GM12878 (cell line): Measurements from ENCODE around the gene ARHGAP6. TPM values are rescaled to one million over a fixed set of nuclear protein-coding genes. Genes with fewer than 3 reads are reported as not detected.

Source experiments
- ATAC-seq: fragments of 200-7000 bp; cut with Tn5 transposase; 3 replicates; pipeline ENCODE4 v1.9.1; 2020; ENCODE audit warnings: mild to moderate bottlenecking, moderate library complexity
- BruUV-seq: library from RNA; stranded (reverse); fragments of 400-500 nt; replicated peaks from 2 replicates; lab custom pipeline; 2021; lab: Mats Ljungman, UMichigan
- CTCF ChIA-PET: fragments of 300-600 bp; sonication (Branson Sonifier 250); formaldehyde crosslinking; extraction: SDS; loops from one replicate; lab custom pipeline; 2021; ENCODE audit warnings: inconsistent platforms; lab: Yijun Ruan, JAX
- POLR2A ChIA-PET: fragments of 350-600 bp; formaldehyde crosslinking; extraction: SDS; loops from one replicate; lab custom pipeline; 2021; ENCODE audit warnings: inconsistent platforms; lab: Charles Lee
- RAD21 ChIA-PET: fragments of 300-600 bp; sonication (Branson Sonifier 250); formaldehyde crosslinking; loops from one replicate; lab custom pipeline; 2023; ENCODE audit warnings: antibody characterized with exemption; ENCODE audit not compliant: unreplicated experiment; lab: Charles Lee
- SMC1A ChIA-PET: fragments of 300-600 bp; sonication (Branson Sonifier 250); formaldehyde crosslinking; loops from one replicate; lab custom pipeline; 2023; ENCODE audit not compliant: unreplicated experiment, uncharacterized antibody; lab: Charles Lee
- DNase-seq: peaks from one replicate; pipeline ENCODE4 v3.0.0-alpha.2; 2011; ENCODE audit warnings: low read depth, low spot score
- FAIRE-seq: peaks from 3 replicates; lab custom pipeline; 2011; peaks lifted over from hg19 to GRCh38; lab: Jason Lieb, UNC
- H2AFZ ChIP-seq: 2 replicates; pipeline ENCODE4 v1.6.0; 2011; ENCODE audit warnings: low read depth, low read length, control low read depth; ENCODE audit not compliant: control insufficient read depth
- H3K27ac ChIP-seq: 2 replicates; pipeline ENCODE4 v1.5.1; 2011; ENCODE audit warnings: control low read depth; ENCODE audit not compliant: control insufficient read depth, insufficient read depth
- H3K27me3 ChIP-seq, 2 experiments: replicated peaks in 1 of 2; 2 replicates each; pipeline versions ENCODE4 v1.6.0 to v1.6.1; 2011; ENCODE audit warnings: low read length in 1 of 2; ENCODE audit not compliant: control insufficient read depth in 2 of 2, insufficient read depth in 2 of 2
- H3K36me3 ChIP-seq, 2 experiments: 2 replicates each; pipeline ENCODE4 v1.5.1; 2011; ENCODE audit warnings: low read length in 1 of 2; ENCODE audit not compliant: control insufficient read depth in 2 of 2, insufficient read depth in 2 of 2
- H3K4me1 ChIP-seq: 2 replicates; pipeline ENCODE4 v1.6.1; 2011; ENCODE audit warnings: mild to moderate bottlenecking, low read length, moderate library complexity, mixed read lengths; ENCODE audit not compliant: control insufficient read depth, insufficient read depth
- H3K4me2 ChIP-seq: 2 replicates; pipeline ENCODE4 v1.6.0; 2011; ENCODE audit warnings: control low read depth; ENCODE audit not compliant: control insufficient read depth, insufficient read depth
- H3K4me3 ChIP-seq: fragments of 200-600 bp; sonication (generic); 2 replicates; pipeline ENCODE4 v1.5.1; 2016
- H3K79me2 ChIP-seq: 2 replicates; pipeline ENCODE4 v1.6.0; 2011; ENCODE audit warnings: low read length; ENCODE audit not compliant: control insufficient read depth, insufficient read depth
- H3K9ac ChIP-seq: 2 replicates; pipeline ENCODE4 v1.8.0; 2011; ENCODE audit warnings: low read length, control low read depth, mixed read lengths; ENCODE audit not compliant: control insufficient read depth, insufficient read depth
- H3K9me3 ChIP-seq: replicated peaks from 3 replicates; pipeline ENCODE4 v1.5.1; 2011; ENCODE audit warnings: mild to moderate bottlenecking, low read length; ENCODE audit not compliant: control insufficient read depth, insufficient read depth
- H4K20me1 ChIP-seq: 2 replicates; pipeline ENCODE4 v1.6.0; 2011; ENCODE audit not compliant: control insufficient read depth, insufficient read depth
- MYC ChIP-seq: IDR thresholded peaks from 2 replicates; pipeline ENCODE4 v1.6.1; 2011; ENCODE audit warnings: mild to moderate bottlenecking, low read length, moderate library complexity, inconsistent platforms; ENCODE audit not compliant: insufficient read depth, insufficient replicate concordance, insufficient read length, severe bottlenecking
- NKRF ChIP-seq: fragments of 450-650 bp; conservative IDR thresholded peaks from 2 replicates; pipeline ENCODE4 v1.6.1; 2017; ENCODE audit warnings: mild to moderate bottlenecking, moderate library complexity
- RCOR1 ChIP-seq: conservative IDR thresholded peaks from 2 replicates; pipeline ENCODE4 v1.6.1; 2012; ENCODE audit warnings: low read depth, low read length, improper control_type of control experiment
- SMC3 ChIP-seq: IDR thresholded peaks from 2 replicates; pipeline ENCODE4 v1.6.1; 2011; ENCODE audit warnings: low read length, improper control_type of control experiment, borderline replicate concordance
- SP1 ChIP-seq: IDR thresholded peaks from one replicate; pipeline ENCODE4 v1.6.1; 2011; ENCODE audit warnings: low read depth, low read length
- SREBF2 ChIP-seq: IDR thresholded peaks from 2 replicates; pipeline ENCODE4 v1.6.1; 2012; ENCODE audit warnings: mild to moderate bottlenecking, low read length
- STAT1 ChIP-seq: fragments of 450-650 bp; conservative IDR thresholded peaks from 2 replicates; pipeline ENCODE4 v1.6.1; 2014; ENCODE audit warnings: antibody characterized with exemption, mild to moderate bottlenecking
- ZBTB4 ChIP-seq: fragments of 450-650 bp; formaldehyde crosslinking; IDR thresholded peaks from 2 replicates; pipeline ENCODE4 v1.4.0; 2022; ENCODE audit warnings: mild to moderate bottlenecking, moderate library complexity
- ZNF622 ChIP-seq: fragments of 450-650 bp; IDR thresholded peaks from 2 replicates; pipeline ENCODE4 v1.6.1; 2017; ENCODE audit warnings: mild to moderate bottlenecking, inconsistent platforms
- ZSCAN29 ChIP-seq: fragments of 450-650 bp; IDR thresholded peaks from 2 replicates; pipeline ENCODE4 v1.6.1; 2017; ENCODE audit warnings: mild to moderate bottlenecking, moderate library complexity
- WGBS: methylation state at CpG from one replicate; pipeline ENCODE4 v1.1.6; 2016; ENCODE audit warnings: low lambda C conversion rate; ENCODE audit not compliant: insufficient replicate concordance, insufficient coverage; ENCODE audit errors: missing lambda C conversion rate; 5-methylcytosine and 5-hydroxymethylcytosine counted together
- in situ Hi-C: fragments of 300-500 bp; cut with MboI; formaldehyde crosslinking; loops from 9 replicates; pipeline ENCODE4 v1.14.3; 2018; ENCODE audit warnings: mixed read lengths
- intact Hi-C: fragments of 100-400 bp; cut with micrococcal nuclease; formaldehyde crosslinking; loops from one replicate; pipeline ENCODE4 v1.14.2; 2022; ENCODE audit not compliant: unreplicated experiment
- polyA plus RNA-seq, 11 experiments: library from polyadenylated mRNA; depleted of rRNA in 4 of 11; unstranded in 6 of 11; stranded (reverse) in 5 of 11; fragments of >200 nt; fragmentation: Nextera tagmentation in 4 of 11; fragmentation: Illumina TruSeq in 1 of 11; extraction: Ambion mirVana in 4 of 11; extraction: Trizol in 1 of 11; gene quantifications; 1 replicate in 1 of 11; 2 replicates in 10 of 11; pipeline versions ENCODE4 v1.2.1 to v1.2.3, GENCODE V29; 2011 to 2016; ENCODE audit warnings: inconsistent platforms in 2 of 11, missing spikeins in 2 of 11, low read depth in 1 of 11
- total RNA-seq, 4 experiments: library from RNA; depleted of rRNA in 3 of 4; stranded (reverse); fragments of >200 nt in 3 of 4; fragmentation: Illumina TruSeq in 1 of 4; extraction: Trizol in 1 of 4; gene quantifications; 2 replicates each; pipeline versions ENCODE4 v1.2.1 to v1.2.3, GENCODE V29; 2013 to 2021

ARHGAP6 gene
- total and polyA plus RNA-seq, 10 of the 15 experiments (the other 5 are each of a cell fraction or from before 2014, with no cell fraction given), result 0.20 to 1.8 (median 0.76) TPM

- no peak for TF ChIP-seq ZBTB4 (CRISPR knock-in tag)
- no peak for TF ChIP-seq SMC3
- TF ChIP-seq RCOR1, result no peak
These were observed 423.0 kb downstream of the ARHGAP6 start (continued) for GRCh38 chrX:11242704-11243103.

DNA sequence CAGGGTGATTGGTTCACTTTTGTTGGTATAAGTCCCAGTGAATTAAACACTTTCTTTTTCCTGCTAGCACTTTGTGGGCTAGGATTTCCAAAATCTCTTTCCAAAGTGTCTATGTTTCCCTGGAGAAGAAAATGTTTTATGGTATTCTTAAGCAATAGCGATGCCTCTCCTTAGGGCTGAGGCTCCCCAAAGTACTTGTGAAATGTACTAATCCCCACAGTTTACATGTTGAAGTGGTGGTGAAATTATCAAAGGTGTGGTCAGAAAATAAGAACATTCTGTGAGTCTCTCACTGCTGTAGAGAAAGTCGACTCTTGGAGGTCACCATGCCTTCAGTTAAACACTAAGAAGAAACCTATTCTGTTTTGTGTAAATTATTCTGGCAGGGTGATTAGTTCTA lies 424.0 kb downstream of the ARHGAP6 start:
- BruUV-seq, result no TSS peak
- CTCF ChIA-PET, result no interaction called here
- no peak for FAIRE-seq

More for the DNA sequence above, 424.0 kb downstream of the ARHGAP6 start:
- no peaks in the 10 kb centered on the region for H3K27me3 ChIP-seq
- H3K36me3 ChIP-seq, result no peaks in the 10 kb centered on the region
- H2AFZ ChIP-seq, result no peak overlapping the region
- ATAC-seq (no peak), DNase-seq (no peak)
- RAD21 ChIA-PET, result no interaction called here
- no peaks in the 10 kb centered on the region for H3K4me1 ChIP-seq
- no peaks in the 10 kb centered on the region for H4K20me1 ChIP-seq
- in situ Hi-C loops (no loop called here), intact Hi-C loops (no loop called here)
- H3K79me2 ChIP-seq, result no peaks in the 10 kb centered on the region
- no peak overlapping the region for H3K4me2 ChIP-seq
- no peaks in the 10 kb centered on the region for H3K9me3 ChIP-seq
- H3K4me3 ChIP-seq, result no peak overlapping the region
- SMC1A ChIA-PET, result no interaction called here
- no peak overlapping the region for H3K27ac ChIP-seq
- POLR2A ChIA-PET, result no interaction called here
- WGBS, result 6% methylated on average over 2 of the region's 2 CpGs
- H3K9ac ChIP-seq, result no peak overlapping the region
- TF ChIP-seq MYC (no peak), SP1 (no peak), NKRF (no peak), STAT1 (no peak), SREBF2 (no peak), ZSCAN29 (no peak), ZNF622 (no peak)
- TF ChIP-seq, all 136 proteins: peak for 0
